T-helper 1 cell treated with Interleukin-12 subunit alpha and Interleukin-12 subunit beta and Interleukin-4 antibody, amounts not matched to agents 30 μg/mL and 1 μg/mL, for 36 hours (primary cell): ENCODE measurements around the gene EPHA6.
"Not testable (repeated sequence)": the region's sequence is repeated elsewhere in the genome, so short reads cannot be mapped to it uniquely, and the experiment has no call there.

Source experiments
- H3K27ac Mint-ChIP-seq: one replicate; pipeline ENCODE4 v1.8.0; 2021; ENCODE audit warnings: mild to moderate bottlenecking, mixed read lengths
- H3K27me3 Mint-ChIP-seq: one replicate; pipeline ENCODE4 v1.8.0; 2021; ENCODE audit warnings: low read depth, mixed read lengths
- H3K36me3 Mint-ChIP-seq: one replicate; pipeline ENCODE4 v1.8.0; 2021; ENCODE audit warnings: low read depth, mixed read lengths
- H3K4me1 Mint-ChIP-seq: one replicate; pipeline ENCODE4 v1.8.0; 2021; ENCODE audit warnings: low read depth, mixed read lengths
- H3K4me3 Mint-ChIP-seq: one replicate; pipeline ENCODE4 v1.8.0; 2021; ENCODE audit warnings: mild to moderate bottlenecking, moderate library complexity, mixed read lengths
- H3K9me3 Mint-ChIP-seq: one replicate; pipeline ENCODE4 v1.8.0; 2021; ENCODE audit warnings: mixed read lengths

EPHA6 gene

DNA sequence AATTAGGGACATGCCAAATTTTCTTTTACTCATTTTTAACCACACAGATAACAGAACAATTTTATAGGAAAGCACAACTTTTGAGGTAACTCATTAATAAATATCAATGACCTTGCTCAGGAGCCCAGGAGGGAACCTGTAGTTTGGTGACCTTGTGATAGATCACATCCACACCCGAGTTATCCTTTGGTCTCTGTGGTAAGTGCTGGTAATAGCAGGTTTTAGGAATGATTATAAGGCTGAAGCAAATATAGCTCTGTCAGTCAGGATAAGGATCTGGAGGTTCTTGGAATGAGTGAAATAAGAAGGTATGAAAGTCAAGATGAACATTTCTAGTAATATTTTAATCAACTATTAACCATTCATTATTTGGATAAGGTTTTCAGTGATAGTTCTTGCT lies 46.5 kb downstream of the EPHA6 start:
- Mint-ChIP-seq H3K9me3 (no peaks in the 10 kb centered on the region), H3K4me1 (no peaks in the 10 kb centered on the region), H3K27ac (no peak overlapping the region), H3K4me3 (no peak overlapping the region), H3K27me3 (no peaks in the 10 kb centered on the region), H3K36me3 (no peaks in the 10 kb centered on the region)

DNA sequence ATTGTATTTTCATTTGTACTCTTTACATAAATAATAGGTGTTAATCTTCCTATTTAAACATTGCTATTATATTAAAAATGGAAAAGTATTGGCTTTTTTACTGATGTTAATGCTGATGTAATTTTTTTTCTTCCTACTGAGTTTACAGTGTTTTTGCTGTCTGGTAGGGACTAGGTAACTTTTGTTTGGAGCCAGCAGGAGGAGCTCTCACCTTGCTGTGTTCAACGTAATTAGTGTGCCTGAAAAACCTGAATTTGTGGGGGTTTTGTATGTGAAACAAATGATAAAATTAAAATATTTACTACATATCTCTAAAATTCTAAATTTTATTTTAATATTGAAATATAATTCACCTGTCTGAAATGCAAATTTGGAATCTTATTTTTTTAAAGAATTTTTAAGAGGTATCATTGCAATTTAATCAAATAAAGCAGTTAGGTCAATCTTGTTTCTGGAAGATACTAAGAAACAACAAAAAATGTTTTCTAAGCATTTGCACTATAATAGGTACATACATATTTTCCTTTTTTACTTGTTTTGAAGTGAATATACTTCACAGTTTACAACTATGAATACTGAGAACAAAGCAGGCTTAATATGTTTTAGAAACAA lies 48.8 kb downstream of the EPHA6 start:
- Mint-ChIP-seq H3K4me1 (no peaks in the 10 kb centered on the region), H3K9me3 (no peaks in the 10 kb centered on the region), H3K27me3 (no peaks in the 10 kb centered on the region), H3K27ac (no peak overlapping the region), H3K4me3 (no peak overlapping the region), H3K36me3 (no peaks in the 10 kb centered on the region)

DNA sequence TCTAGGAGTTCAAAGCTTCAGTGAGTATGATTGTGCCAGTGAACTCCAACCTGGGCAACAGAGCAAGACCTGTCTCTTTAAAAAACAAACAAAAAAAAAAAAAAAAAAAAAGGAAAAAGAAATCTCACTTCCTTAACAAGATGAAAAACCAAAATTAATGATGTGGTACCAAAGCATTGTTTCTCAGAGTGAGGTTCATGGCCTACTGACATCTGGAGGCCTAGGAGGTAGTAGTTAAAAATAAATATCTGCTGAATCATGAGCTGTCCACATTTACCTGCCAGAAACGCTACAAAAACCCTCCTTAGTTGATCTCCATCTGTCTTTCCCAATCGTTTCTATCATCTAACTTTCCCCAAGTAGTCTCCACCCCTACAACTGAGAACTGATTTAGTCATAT lies 51.2 kb downstream of the EPHA6 start:
- H3K4me3 Mint-ChIP-seq: no peak overlapping the region
- H3K36me3 Mint-ChIP-seq: no peaks in the 10 kb centered on the region
- H3K27me3 Mint-ChIP-seq: no peaks in the 10 kb centered on the region
- H3K4me1 Mint-ChIP-seq: no peaks in the 10 kb centered on the region
- H3K9me3 Mint-ChIP-seq: no peaks in the 10 kb centered on the region
- H3K27ac Mint-ChIP-seq: no peak overlapping the region

DNA sequence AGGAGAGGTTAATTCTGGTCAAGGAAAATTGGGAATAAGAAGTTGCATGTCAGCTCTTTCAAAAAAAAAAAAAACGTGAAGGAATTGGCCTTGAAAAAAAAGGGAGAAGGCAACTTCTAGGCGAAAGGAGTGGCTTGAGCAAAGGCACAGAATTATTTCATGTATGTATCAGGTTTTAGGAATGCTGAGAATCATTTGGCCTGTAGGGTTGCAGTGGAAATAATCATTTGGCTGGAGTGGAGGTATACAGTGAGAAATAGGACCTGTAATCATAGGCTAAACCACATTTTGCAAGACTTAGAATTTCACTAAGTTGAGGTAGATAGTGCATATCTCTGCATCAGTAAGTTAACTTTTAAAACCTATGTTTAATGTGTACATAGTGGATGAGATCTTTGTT lies 54.9 kb downstream of the EPHA6 start:
- Mint-ChIP-seq H3K27me3 (no peaks in the 10 kb centered on the region), H3K36me3 (no peaks in the 10 kb centered on the region), H3K27ac (no peak overlapping the region), H3K9me3 (no peaks in the 10 kb centered on the region), H3K4me3 (no peak overlapping the region), H3K4me1 (no peaks in the 10 kb centered on the region)

DNA sequence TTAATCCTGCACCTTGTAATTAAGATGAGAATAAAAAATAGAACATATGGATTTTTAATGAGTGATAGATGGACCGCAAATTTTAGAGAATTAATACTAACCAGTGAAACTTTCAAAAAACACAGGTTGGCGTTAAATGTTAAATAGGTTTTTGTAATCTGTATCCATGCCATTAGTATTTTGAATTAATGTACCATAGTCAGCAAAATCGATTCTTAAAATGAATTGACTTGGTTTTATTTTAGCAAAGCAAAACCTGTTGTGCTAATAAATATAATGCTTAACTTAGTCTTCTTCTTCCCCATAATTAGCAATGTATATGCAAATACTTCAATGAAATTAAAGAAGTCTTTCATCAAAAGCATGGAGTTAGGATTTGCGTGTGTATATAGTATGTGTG lies 63.1 kb downstream of the EPHA6 start:
- no peaks in the 10 kb centered on the region for H3K27me3 Mint-ChIP-seq
- H3K9me3 Mint-ChIP-seq: peaks cover 4% of the 10 kb centered on the region
- no peak overlapping the region for H3K4me3 Mint-ChIP-seq
- H3K36me3 Mint-ChIP-seq: no peaks in the 10 kb centered on the region
- H3K4me1 Mint-ChIP-seq: no peaks in the 10 kb centered on the region
- no peak overlapping the region for H3K27ac Mint-ChIP-seq

DNA sequence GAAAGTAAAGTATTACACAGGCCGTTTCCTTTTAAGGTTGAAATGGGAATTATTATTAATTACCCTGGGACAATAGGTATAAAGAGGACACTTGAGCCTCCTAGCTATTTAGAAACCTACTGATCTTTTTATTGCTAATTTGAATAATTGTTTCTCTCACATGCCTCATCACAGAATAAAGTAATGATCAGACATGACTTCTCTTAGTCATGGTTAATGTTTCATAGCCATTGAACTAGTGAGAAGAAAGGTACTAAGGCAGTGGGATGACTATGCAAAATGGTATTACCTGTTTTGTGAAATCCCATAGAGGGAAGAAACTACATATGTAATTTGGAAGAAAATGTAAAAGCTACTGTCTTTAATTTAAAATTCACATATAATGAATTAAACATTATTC lies 85.6 kb downstream of the EPHA6 start:
- Mint-ChIP-seq H3K9me3 (no peaks in the 10 kb centered on the region), H3K4me3 (no peak overlapping the region), H3K27me3 (no peaks in the 10 kb centered on the region), H3K36me3 (no peaks in the 10 kb centered on the region), H3K4me1 (no peaks in the 10 kb centered on the region), H3K27ac (no peak overlapping the region)

DNA sequence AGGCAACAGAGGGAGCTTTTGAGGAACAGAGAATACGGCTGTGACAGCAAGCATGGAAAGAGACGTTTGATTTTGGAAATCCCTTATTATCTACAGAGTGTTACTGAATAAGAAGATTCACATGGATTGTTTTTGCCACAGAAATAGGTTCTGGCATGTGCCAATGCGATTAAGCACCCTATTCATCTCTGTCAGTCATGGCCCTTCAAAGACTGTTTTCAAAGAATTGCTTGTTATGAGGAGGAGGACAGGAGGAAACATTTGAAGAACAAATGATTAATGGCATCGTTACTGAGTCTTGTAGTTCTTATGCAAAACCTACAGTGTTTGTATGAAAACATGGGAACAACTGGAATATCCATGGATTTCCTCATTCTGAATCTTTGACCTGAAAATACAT lies 86.2 kb downstream of the EPHA6 start:
- Mint-ChIP-seq H3K27me3 (no peaks in the 10 kb centered on the region), H3K9me3 (no peaks in the 10 kb centered on the region), H3K27ac (no peak overlapping the region), H3K4me3 (no peak overlapping the region), H3K4me1 (no peaks in the 10 kb centered on the region), H3K36me3 (no peaks in the 10 kb centered on the region)

DNA sequence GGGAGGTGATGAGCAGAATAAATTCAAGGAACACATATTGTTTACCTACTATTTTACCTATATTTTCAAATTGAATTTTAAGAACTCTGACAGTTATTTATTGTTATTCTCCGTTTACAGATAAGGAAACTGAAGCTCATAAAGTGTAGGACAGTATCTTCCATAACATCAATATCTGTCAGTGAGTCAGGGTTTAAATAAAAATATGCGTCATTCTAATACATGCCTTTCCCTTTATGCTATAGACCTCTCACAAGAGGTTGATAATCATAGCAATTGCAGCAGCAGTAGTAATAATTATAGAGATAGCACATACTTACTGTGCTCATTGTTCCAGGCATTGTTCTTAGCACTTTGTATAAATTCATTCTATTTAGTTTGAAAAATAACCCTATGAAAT lies 101.1 kb downstream of the EPHA6 start:
- Mint-ChIP-seq H3K27ac (no peak overlapping the region), H3K4me1 (no peaks in the 10 kb centered on the region), H3K36me3 (no peaks in the 10 kb centered on the region), H3K4me3 (no peak overlapping the region), H3K27me3 (no peaks in the 10 kb centered on the region), H3K9me3 (no peaks in the 10 kb centered on the region)

DNA sequence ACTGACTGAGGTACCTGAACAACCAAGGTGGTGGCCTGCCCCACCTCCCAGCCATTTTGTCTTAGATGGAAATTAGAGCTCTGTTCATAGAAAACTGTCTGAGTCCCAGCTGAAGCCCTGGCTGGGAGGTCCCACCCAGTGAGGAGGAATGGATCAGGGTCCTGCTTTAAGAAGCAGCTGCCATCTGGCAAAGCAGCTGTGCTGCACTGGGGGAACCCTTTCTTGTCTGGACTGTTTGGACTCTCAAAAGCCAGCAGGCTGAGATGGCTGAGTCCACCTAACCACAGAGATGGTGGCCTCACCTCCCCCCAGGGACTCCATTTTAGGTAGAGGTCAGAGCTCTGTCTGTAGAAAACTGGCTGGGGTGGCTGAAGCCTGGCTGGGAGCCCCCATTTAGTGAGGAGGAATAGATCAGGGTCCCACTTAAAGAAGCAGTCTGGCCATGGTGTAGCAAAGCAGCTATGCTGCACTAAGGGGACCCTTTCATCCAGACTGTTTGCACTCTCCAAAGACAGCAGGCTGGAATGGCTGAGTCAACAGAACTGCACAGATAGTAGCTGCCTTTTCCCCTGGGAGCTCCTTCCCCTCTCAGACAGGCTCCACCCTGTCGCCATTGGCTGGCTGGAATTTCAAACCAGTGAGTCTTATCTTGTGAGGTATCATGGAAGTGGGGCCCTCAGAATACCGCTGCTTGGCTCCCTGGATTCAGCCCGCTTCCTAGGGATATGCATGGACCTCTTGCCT lies 116.9 kb downstream of the EPHA6 start:
- H3K27me3 Mint-ChIP-seq: no peaks in the 10 kb centered on the region
- no peaks in the 10 kb centered on the region for H3K4me1 Mint-ChIP-seq
- H3K4me3 Mint-ChIP-seq: no peak overlapping the region
- no peaks in the 10 kb centered on the region for H3K36me3 Mint-ChIP-seq
- H3K27ac Mint-ChIP-seq: no peak overlapping the region
- H3K9me3 Mint-ChIP-seq: peaks cover 30% of the 10 kb centered on the region

DNA sequence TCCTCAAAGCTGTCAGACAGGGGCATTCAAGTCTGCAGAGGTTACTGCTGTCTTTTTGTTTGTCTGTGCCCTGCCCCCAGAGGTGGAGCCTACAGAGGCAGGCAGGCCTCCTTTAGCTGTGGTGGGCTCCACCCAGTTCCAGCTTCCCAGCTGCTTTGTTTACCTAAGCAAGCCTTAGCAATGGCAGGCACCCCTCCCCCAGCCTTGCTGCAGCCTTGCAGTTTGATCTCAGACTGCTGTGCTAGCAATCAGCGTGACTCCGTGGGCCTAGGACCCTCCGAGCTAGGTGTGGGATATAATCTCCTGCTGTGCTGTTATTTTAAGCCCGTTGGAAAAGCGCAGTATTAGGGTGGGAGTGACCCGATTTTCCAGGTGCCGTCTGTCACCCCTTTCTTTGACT lies 127.7 kb downstream of the EPHA6 start:
- not testable (repeated sequence) for H3K27me3 Mint-ChIP-seq, H3K4me1 Mint-ChIP-seq, H3K4me3 Mint-ChIP-seq, H3K27ac Mint-ChIP-seq, H3K36me3 Mint-ChIP-seq
- H3K9me3 Mint-ChIP-seq: peaks cover 17% of the 10 kb centered on the region

DNA sequence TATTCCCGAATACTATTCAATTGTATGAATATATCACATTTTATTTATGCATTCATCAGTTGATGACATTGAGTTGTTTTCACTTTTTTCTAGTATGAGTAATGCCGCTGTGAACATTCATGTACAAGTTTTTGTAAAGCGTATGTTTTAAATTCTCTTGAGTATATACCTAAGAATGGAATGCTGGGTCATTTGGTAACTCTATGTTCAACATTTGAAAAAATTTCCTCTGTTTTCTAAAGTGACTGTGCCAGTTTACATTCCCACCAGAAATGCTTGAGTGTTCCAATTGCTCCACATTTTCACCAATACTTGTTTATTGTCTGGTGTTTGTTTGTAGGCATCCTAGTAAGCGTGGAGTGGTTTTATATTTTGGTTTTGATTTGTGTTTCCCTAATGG lies 144.5 kb downstream of the EPHA6 start:
- Mint-ChIP-seq H3K27ac (no peak overlapping the region), H3K9me3 (no peaks in the 10 kb centered on the region), H3K27me3 (no peaks in the 10 kb centered on the region), H3K36me3 (no peaks in the 10 kb centered on the region), H3K4me3 (no peak overlapping the region), H3K4me1 (no peaks in the 10 kb centered on the region)

DNA sequence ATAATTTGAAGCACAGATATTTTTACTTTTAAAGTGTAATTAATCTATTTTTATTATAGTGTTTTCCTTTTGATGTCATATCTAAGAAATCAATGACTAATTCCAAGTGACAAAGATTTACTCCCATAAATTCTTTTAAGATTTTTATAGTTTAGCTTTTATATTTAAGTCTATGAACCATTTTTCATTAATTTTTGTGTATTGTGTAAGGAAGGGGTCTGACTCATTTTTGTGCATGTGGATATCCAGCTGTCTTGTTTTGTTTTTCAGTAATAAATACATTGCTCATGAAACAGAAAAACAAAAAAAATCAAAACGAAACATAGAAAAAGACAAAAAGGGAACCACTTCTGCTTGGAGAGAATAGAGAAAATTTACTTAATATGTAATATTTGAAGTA lies 145.1 kb downstream of the EPHA6 start:
- H3K9me3 Mint-ChIP-seq: no peaks in the 10 kb centered on the region
- H3K27me3 Mint-ChIP-seq: no peaks in the 10 kb centered on the region
- no peak overlapping the region for H3K4me3 Mint-ChIP-seq
- H3K36me3 Mint-ChIP-seq: no peaks in the 10 kb centered on the region
- no peaks in the 10 kb centered on the region for H3K4me1 Mint-ChIP-seq
- no peak overlapping the region for H3K27ac Mint-ChIP-seq

DNA sequence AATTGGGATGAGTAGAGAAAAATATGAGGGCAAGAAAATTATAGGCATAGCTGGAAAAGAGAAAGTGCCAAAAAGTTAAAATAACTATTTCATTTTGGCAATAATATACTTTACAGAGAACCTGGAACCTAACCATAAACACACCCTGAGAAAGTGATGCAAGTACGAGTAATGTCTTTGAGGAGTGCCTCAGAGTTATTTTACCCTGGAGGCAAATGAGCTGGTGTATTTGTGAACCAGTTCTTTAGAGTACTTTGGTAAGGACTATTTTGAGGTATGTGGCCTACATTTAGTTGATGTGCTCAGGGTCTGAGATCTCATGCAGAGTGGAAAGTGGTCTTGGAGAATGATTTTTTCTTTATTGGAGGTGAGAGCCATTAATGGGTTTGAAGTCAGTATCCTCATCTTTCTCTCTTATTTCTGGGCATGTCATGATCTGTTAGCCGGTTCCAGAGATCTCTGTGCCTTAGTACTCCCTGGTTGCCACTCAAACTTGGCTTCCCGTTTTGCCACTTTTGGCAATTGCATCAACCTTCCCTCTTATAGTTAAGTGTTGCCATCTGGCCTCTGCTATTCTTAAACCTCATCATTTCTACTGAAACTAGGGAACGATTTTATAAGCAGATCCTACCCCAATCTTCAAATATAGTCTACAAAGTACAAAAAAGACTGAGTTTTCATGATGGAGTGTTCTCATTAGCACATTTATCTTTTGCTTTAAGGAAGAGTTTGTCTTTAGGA lies 145.7 kb downstream of the EPHA6 start:
- Mint-ChIP-seq H3K4me1 (no peaks in the 10 kb centered on the region), H3K27ac (no peak overlapping the region), H3K4me3 (no peak overlapping the region), H3K36me3 (no peaks in the 10 kb centered on the region), H3K27me3 (no peaks in the 10 kb centered on the region), H3K9me3 (no peaks in the 10 kb centered on the region)

DNA sequence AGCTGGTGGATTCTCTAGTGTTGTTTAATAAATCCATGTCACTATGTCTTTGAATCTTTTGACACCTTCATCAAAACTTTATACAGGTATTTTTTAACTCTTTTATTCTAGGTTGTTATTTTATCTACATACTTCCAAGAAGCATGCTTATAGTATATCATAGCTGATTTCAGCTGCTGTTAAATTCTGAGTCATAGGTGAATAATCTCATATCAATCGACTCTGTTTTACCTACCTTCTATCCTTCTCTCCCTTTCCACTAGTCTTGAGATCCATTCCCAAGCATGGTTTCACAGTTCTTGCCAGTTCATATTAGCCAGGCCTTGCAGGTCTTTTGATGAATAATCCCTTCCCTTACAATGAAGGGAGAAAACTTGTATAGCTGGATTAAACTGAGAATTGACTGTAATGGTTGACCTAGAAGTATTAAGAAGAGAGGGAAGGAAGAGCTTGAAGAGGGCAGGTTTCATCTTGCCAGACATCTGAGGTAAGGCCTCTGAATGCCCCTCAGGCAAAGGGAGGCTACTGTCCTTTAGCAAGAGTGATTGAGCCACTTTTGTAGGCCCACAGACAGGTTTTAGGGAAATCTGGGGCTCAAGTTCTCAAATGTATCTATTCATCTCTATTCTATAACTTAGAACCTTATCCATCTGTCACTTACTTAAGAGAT lies 146.4 kb downstream of the EPHA6 start:
- Mint-ChIP-seq H3K27me3 (no peaks in the 10 kb centered on the region), H3K27ac (no peak overlapping the region), H3K4me1 (no peaks in the 10 kb centered on the region), H3K36me3 (no peaks in the 10 kb centered on the region), H3K9me3 (no peaks in the 10 kb centered on the region), H3K4me3 (no peak overlapping the region)

DNA sequence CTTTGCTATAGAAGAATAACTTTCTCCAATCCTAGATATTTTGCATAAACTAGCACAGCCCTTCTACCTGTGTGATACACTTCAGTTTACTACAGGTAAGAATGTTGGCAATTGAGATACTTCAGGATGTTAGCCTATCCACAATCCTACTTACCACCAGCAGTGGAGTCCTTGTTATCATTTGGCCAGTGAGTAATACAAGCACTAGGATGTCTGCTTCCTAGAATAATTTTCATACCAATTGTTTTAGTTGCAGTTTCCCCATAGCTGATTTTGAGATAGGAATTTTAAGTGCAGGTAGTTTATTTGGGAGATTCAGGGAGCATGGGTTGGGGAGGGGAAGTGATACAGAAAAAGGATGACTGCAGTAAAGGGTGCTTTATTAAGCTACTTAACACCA lies 147.2 kb downstream of the EPHA6 start:
- H3K4me1 Mint-ChIP-seq: no peaks in the 10 kb centered on the region
- H3K27ac Mint-ChIP-seq: no peak overlapping the region
- no peaks in the 10 kb centered on the region for H3K9me3 Mint-ChIP-seq
- H3K27me3 Mint-ChIP-seq: no peaks in the 10 kb centered on the region
- H3K36me3 Mint-ChIP-seq: no peaks in the 10 kb centered on the region
- H3K4me3 Mint-ChIP-seq: no peak overlapping the region
